SK-N-MC (cell line): ENCODE results near the gene PCID2.
"Not testable (repeated sequence)": the region's sequence is repeated elsewhere in the genome, so short reads cannot be mapped to it uniquely, and the experiment has no call there.

Experiments used
- DNase-seq: peaks from one replicate; pipeline ENCODE4 v3.0.0-alpha.2; 2011; ENCODE audit warnings: low read depth, low spot score
- H3K27ac ChIP-seq: fragments of 200-600 bp; sonication (generic); 2 replicates; pipeline ENCODE4 v1.5.1; 2016; ENCODE audit warnings: mixed run types
- H3K36me3 ChIP-seq: fragments of 200-600 bp; sonication (generic); 2 replicates; pipeline ENCODE4 v1.6.1; 2017; ENCODE audit warnings: antibody characterized with exemption, low read length, mixed read lengths; ENCODE audit not compliant: insufficient read depth
- H3K4me3 ChIP-seq: fragments of 200-600 bp; sonication (generic); 2 replicates; pipeline ENCODE4 v1.5.1; 2016
- H3K9ac ChIP-seq: fragments of 200-600 bp; sonication (generic); 2 replicates; pipeline ENCODE4 v1.8.0; 2017; ENCODE audit warnings: mixed run types, mixed read lengths; ENCODE audit not compliant: insufficient read length
- H3K9me3 ChIP-seq: fragments of 200-600 bp; sonication (generic); 2 replicates; pipeline ENCODE4 v1.6.1; 2017; ENCODE audit warnings: low read depth, mild to moderate bottlenecking, antibody characterized with exemption, low read length, moderate library complexity, mixed read lengths
- EZH2 ChIP-seq: fragments of 200-600 bp; sonication (generic); IDR thresholded peaks from one replicate; pipeline ENCODE4 v1.6.1; 2017; ENCODE audit warnings: antibody characterized with exemption
- FOXP2 ChIP-seq: optimal IDR thresholded peaks from 2 replicates; pipeline ENCODE3; 2011; ENCODE audit warnings: mild to moderate bottlenecking, moderate library complexity; ENCODE audit not compliant: insufficient read depth; ENCODE audit errors: extremely low read length, control extremely low read depth
- POLR2AphosphoS5 ChIP-seq: IDR thresholded peaks from 2 replicates; pipeline ENCODE4 v1.6.1; 2012; ENCODE audit warnings: mild to moderate bottlenecking, low read depth, low read length, borderline replicate concordance

The PCID2 gene

GRCh38 chr13:113167575-113167974 lies 40.9 kb downstream of the PCID2 start:
- H3K9me3 ChIP-seq, result no peaks in the 10 kb centered on the region
- H3K36me3 ChIP-seq, result peaks cover 28% of the 10 kb centered on the region; the same call in 1 of the 2 replicates

GRCh38 chr13:113167155-113167554 lies 41.3 kb downstream of the PCID2 start:
- TF ChIP-seq POLR2AphosphoS5 (no peak), FOXP2 (no peak), EZH2 (no peak)
- Histone ChIP-seq H3K9ac (no peak overlapping the region), H3K4me3 (no peak overlapping the region), H3K27ac (no peak overlapping the region), H3K36me3 (peaks cover 23% of the 10 kb centered on the region; the same call in 1 of the 2 replicates), H3K9me3 (no peaks in the 10 kb centered on the region)
- DNase-seq, result no peak

More at GRCh38 chr13:113167575-113167974, 40.9 kb downstream of the PCID2 start:
- Histone ChIP-seq H3K4me3 (no peak overlapping the region), H3K27ac (no peak overlapping the region), H3K9ac (no peak overlapping the region)
- DNase-seq, result no peak
- TF ChIP-seq EZH2, result no peak
- TF ChIP-seq FOXP2, result no peak
- TF ChIP-seq POLR2AphosphoS5, result no peak

GRCh38 chr13:113166681-113167080 lies 41.8 kb downstream of the PCID2 start:
- Histone ChIP-seq H3K36me3 (peaks cover 19% of the 10 kb centered on the region; the same call in 1 of the 2 replicates), H3K27ac (no peak overlapping the region), H3K4me3 (no peak overlapping the region), H3K9ac (no peak overlapping the region), H3K9me3 (no peaks in the 10 kb centered on the region)
- no peak for DNase-seq
- TF ChIP-seq POLR2AphosphoS5, result no peak
- TF ChIP-seq EZH2, result no peak
- TF ChIP-seq FOXP2, result no peak

GRCh38 chr13:113166266-113166665 lies 42.2 kb downstream of the PCID2 start:
- no peak for DNase-seq
- no peak overlapping the region for H3K27ac ChIP-seq
- no peak overlapping the region for H3K4me3 ChIP-seq
- TF ChIP-seq EZH2, result no peak
- no peak for TF ChIP-seq FOXP2
- TF ChIP-seq POLR2AphosphoS5, result no peak
- H3K9me3 ChIP-seq, result no peaks in the 10 kb centered on the region
- H3K9ac ChIP-seq, result no peak overlapping the region
- H3K36me3 ChIP-seq, result peaks cover 15% of the 10 kb centered on the region; the same call in 1 of the 2 replicates

- H3K9ac ChIP-seq, result no peak overlapping the region
- H3K4me3 ChIP-seq, result no peak overlapping the region
- DNase-seq, result no peak
- H3K9me3 ChIP-seq, result no peaks in the 10 kb centered on the region
- no peak for TF ChIP-seq POLR2AphosphoS5
- TF ChIP-seq EZH2, result no peak
- no peak for TF ChIP-seq FOXP2
- no peak overlapping the region for H3K27ac ChIP-seq
- peaks cover 2% of the 10 kb centered on the region; the same call in 1 of the 2 replicates for H3K36me3 ChIP-seq
These were observed 44.0 kb downstream of the PCID2 start for GRCh38 chr13:113164492-113164891.

GRCh38 chr13:113162783-113163685 lies 45.4 kb downstream of the PCID2 start:
- Histone ChIP-seq H3K36me3 (no peaks in the 10 kb centered on the region), H3K4me3 (no peak overlapping the region), H3K9ac (no peak overlapping the region), H3K9me3 (no peaks in the 10 kb centered on the region), H3K27ac (no peak overlapping the region)
- TF ChIP-seq POLR2AphosphoS5, result no peak
- TF ChIP-seq EZH2, result peak; percentile 30
- DNase-seq, result no peak

GRCh38 chr13:113161975-113162374 lies 46.5 kb downstream of the PCID2 start:
- H3K9ac ChIP-seq, H3K4me3 ChIP-seq, H3K9me3 ChIP-seq, H3K27ac ChIP-seq, H3K36me3 ChIP-seq, DNase-seq: not testable (repeated sequence)

- DNase-seq, result no peak
- H3K36me3 ChIP-seq, result no peaks in the 10 kb centered on the region
- no peak overlapping the region for H3K9ac ChIP-seq
- no peak overlapping the region for H3K27ac ChIP-seq
- TF ChIP-seq POLR2AphosphoS5, result no peak
- TF ChIP-seq EZH2, result no peak
- no peak for TF ChIP-seq FOXP2
- no peaks in the 10 kb centered on the region for H3K9me3 ChIP-seq
- no peak overlapping the region for H3K4me3 ChIP-seq
These were observed 47.0 kb downstream of the PCID2 start for GRCh38 chr13:113161433-113161832.

GRCh38 chr13:113160983-113161382 lies 47.5 kb downstream of the PCID2 start:
- no peak for DNase-seq
- Histone ChIP-seq H3K4me3 (no peak overlapping the region), H3K9ac (no peak overlapping the region), H3K27ac (no peak overlapping the region), H3K36me3 (no peaks in the 10 kb centered on the region), H3K9me3 (no peaks in the 10 kb centered on the region)
- TF ChIP-seq FOXP2 (no peak), EZH2 (no peak), POLR2AphosphoS5 (no peak)

GRCh38 chr13:113159701-113160100 lies 48.8 kb downstream of the PCID2 start:
- no peak overlapping the region for H3K27ac ChIP-seq
- TF ChIP-seq EZH2, result no peak
- TF ChIP-seq POLR2AphosphoS5, result no peak
- TF ChIP-seq FOXP2, result no peak
- no peak overlapping the region for H3K4me3 ChIP-seq
- no peaks in the 10 kb centered on the region for H3K9me3 ChIP-seq
- no peaks in the 10 kb centered on the region for H3K36me3 ChIP-seq
- H3K9ac ChIP-seq, result no peak overlapping the region
- DNase-seq, result no peak
